GM18951 (cell line): ENCODE measurements around the gene LAMP1.
"Not testable (repeated sequence)": the region's sequence is repeated elsewhere in the genome, so short reads cannot be mapped to it uniquely, and the experiment has no call there.

ENCODE experiments used
- POLR2A ChIP-seq: IDR thresholded peaks from 4 replicates; pipeline ENCODE4 v1.6.1; 2011; ENCODE audit warnings: mild to moderate bottlenecking; ENCODE audit not compliant: insufficient read length, insufficient read depth; ENCODE audit errors: extremely low read depth
- in situ Hi-C: fragments of 300-500 bp; cut with MboI; formaldehyde crosslinking; loops from one replicate; pipeline ENCODE4 v1.12.0; 2022; ENCODE audit warnings: low sequenced_read_pairs, mixed read lengths, inconsistent platforms; ENCODE audit not compliant: unreplicated experiment

The LAMP1 gene

GRCh38 chr13:113325779-113326178 is 28.7 kb downstream of the LAMP1 start:
- in situ Hi-C loops: no loop called here
- no peak for TF ChIP-seq POLR2A

- no peak for TF ChIP-seq POLR2A
- in situ Hi-C loops: no loop called here
Measured at GRCh38 chr13:113327391-113327765, 30.3 kb downstream of the LAMP1 start.

- no peak for TF ChIP-seq POLR2A
Measured at GRCh38 chr13:113327766-113328471, 30.9 kb downstream of the LAMP1 start.

GRCh38 chr13:113328851-113329250 is 31.8 kb downstream of the LAMP1 start:
- in situ Hi-C loops: no loop called here

More at GRCh38 chr13:113327766-113328471, 30.9 kb downstream of the LAMP1 start:
- in situ Hi-C loops: no loop called here

GRCh38 chr13:113329656-113330312 is 32.7 kb downstream of the LAMP1 start:
- TF ChIP-seq POLR2A: no peak
- in situ Hi-C loops: no loop called here

More at GRCh38 chr13:113328851-113329250, 31.8 kb downstream of the LAMP1 start:
- no peak for TF ChIP-seq POLR2A

GRCh38 chr13:113332615-113333014 is 35.6 kb downstream of the LAMP1 start:
- in situ Hi-C loops: no loop called here
- TF ChIP-seq POLR2A: no peak

GRCh38 chr13:113333076-113333475 is 36.0 kb downstream of the LAMP1 start:
- no peak for TF ChIP-seq POLR2A
- in situ Hi-C loops: no loop called here

- no peak for TF ChIP-seq POLR2A
- in situ Hi-C loops: no loop called here
Measured at GRCh38 chr13:113337556-113337955, 40.5 kb downstream of the LAMP1 start.

- TF ChIP-seq POLR2A: no peak
- in situ Hi-C loops: no loop called here
Measured at GRCh38 chr13:113337976-113338375, 40.9 kb downstream of the LAMP1 start.

- in situ Hi-C loops: no loop called here
- TF ChIP-seq POLR2A: no peak
Measured at GRCh38 chr13:113338451-113338850, 41.4 kb downstream of the LAMP1 start.

GRCh38 chr13:113342820-113343691 is 46.0 kb downstream of the LAMP1 start:
- in situ Hi-C loops: no loop called here
- TF ChIP-seq POLR2A: no peak

GRCh38 chr13:113343692-113343968 is 46.6 kb downstream of the LAMP1 start:
- in situ Hi-C loops: no loop called here
- no peak for TF ChIP-seq POLR2A

GRCh38 chr13:113345486-113345885 is 48.4 kb downstream of the LAMP1 start:
- in situ Hi-C loops: no loop called here
- TF ChIP-seq POLR2A: no peak

- in situ Hi-C loops: not testable (repeated sequence)
Measured at GRCh38 chr13:113347736-113348225, 50.7 kb downstream of the LAMP1 start.
